Activated gamma-delta T cell treated with Interleukin-2 at 50 U/mL for 16 hours (primary cell): ENCODE results near the gene YWHAE.
A peak's percentile ranks its signal among the peaks of the same experiment; 100 is the strongest.
"Not testable (repeated sequence)": the region's sequence is repeated elsewhere in the genome, so short reads cannot be mapped to it uniquely, and the experiment has no call there.

ENCODE experiments used
- DNase-seq: peaks from one replicate; pipeline ENCODE4 v3.0.0-alpha.2; 2020

The YWHAE gene

DNA sequence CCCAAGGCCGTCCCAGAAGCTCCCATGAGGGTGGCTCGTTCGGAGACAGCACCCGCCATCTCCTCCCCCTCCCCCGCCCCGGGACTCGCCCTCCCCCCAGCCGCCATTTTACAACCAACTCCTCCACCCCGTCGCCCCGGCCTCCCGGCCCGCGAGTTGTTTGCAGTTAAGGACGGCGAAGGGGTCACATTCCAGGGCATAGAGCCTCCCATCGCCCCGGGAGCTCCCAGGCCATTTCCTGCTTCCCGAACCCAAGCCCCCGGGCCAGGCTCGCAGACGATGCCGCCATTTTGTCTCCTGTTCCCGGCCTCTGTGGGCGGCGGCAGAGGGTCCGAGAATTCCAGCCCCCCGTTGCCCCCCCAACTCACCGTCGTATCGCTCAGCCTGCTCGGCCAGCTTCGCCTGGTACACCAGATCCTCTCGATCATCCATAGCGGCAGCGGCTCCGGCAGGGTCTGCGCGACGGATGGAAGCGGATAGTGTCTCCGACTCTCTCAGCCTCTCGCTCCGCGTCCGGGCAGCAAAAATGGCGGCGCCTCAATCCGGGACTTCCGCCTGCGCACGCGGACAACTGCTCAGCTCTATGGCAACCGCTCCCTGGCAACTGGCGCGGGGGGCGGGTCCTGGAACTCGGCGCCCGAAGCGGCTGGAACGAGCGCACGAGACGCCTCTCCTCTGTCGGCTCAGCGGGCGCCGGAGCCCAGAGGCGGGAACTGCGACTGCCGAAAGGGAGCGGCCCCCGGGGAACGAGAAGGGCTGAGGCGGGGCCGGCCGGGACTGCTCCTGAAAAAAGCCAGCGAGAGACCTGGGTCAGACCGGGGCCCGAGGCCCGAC is at the start of gene YWHAE:
TSS of gene YWHAE (minus strand) at position 544 of the 834 bp plus-strand sequence. CDS start at position 432, 112 bp downstream.
- DNase-seq: peak; percentile 95

DNA sequence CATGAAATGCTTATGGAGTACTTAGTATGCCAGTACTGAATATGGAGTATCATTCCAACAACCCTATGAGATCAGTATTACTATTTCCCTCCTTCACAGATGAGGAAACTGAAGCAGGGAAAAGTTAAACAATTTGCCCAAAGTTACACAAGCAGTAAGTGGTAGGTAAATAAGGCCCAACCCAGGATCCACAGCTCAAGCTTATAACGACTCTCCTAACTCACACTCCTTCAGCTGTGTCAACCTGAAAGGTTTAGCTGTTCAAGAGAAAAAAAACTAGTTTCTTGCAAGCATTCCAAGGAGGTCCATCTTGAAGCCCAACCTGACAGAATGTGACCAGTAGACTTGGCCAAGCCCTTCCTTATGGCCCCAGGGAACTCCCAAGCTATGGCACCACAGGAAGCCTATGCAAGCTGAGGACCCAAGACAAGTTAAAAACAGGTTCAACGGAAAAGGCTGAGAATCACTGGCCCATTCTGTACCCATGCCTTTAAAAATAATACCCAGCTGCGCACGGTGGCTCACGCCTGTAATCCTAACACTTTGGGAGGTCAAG is 49.5 kb upstream of the YWHAE start:
- no peak for DNase-seq

DNA sequence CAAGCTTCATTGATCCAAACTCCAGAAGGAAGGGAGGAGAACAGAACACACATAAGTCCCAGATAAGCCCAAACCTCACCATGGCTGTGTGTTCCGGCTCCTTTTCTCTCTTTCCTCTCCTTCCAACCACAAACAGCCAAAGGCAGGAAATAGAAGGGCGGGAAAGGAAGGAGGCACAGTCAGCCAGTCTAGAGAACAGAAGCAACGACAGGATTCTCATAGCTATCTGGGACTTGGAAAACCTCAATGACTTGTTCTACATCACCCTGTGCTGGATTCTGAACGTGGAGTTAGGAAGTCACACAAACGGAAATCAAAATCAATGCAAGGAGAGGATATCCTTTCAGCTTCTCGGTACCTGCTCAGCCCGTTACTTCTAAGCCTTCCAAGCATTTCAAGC is 47.0 kb upstream of the YWHAE start:
- no peak for DNase-seq

DNA sequence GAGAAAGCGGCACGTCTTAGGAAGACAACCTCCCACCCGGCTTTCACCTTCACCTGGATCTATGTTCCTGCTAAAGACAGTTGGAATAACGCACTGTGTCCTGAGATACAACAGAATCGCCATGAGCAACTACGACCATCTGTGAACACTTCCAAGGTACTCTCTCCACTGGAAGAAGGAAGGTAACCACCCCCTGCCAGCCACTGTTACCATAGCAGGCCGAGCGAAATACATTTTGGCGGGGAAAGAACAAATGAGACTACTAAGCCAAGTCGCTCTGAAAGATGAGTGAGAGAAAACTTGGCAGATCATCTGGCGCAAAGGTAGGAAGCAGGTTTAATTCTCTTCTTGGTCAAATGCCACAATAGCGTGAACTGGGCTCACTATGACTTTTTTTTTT is 46.2 kb upstream of the YWHAE start:
- no peak for DNase-seq

DNA sequence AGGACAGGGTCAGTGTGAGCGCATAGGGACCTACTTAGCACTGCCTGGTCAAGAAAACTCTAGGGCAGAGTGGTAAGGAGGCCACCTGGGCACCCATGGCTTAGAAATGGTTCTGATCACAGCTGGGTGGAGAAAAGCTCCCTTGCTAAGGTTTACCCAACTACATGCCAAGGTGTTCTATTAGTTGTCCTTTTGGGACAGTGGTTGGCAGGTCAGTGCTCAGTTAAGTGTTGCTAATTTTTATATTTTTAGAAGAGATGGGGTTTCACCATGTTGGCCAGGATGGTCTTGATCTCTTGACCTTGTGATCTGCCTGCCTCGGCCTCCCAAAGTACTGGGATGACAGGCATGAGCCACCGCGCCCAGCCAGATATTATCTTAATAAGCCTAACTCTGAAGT is 45.7 kb upstream of the YWHAE start:
- DNase-seq: not testable (repeated sequence)

DNA sequence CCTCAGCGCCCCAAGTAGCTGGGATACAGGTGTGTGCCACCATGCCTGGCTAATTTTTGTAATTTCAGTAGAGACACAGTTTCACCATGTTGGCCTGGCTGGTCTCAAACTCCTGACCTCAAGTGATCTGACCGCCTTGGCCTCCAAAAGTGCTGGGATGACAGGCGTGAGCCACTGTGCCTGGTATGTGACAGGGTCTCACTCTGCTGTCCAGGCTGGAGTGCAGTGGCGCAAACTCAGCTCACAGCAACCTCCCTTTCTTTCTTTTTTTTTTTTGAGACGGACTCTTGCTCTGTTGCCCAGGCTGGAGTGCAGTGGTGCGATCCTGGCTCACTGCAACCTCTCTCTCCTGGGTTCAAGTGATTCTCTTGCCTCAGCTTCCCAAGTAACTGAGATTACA is 42.7 kb upstream of the YWHAE start:
- not testable (repeated sequence) for DNase-seq

DNA sequence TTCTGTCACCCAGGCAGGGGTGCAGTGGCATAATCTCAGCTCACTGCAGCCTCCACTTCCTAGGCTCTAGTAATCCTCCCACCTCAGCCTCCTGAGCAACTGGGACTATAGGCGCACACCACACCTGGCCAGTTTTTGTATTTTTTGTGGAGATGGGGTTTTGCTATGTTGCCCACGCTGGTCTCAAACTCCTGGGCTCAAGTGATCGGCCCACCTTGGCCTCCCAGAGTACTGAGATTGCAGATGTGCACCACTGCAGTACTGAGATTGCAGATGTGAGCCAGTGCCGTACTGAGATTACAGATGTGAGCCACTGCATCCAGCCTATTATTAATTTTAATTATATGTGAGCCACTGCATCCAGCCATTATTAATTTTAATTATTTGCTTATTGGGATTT is 42.2 kb upstream of the YWHAE start:
- DNase-seq: no peak

DNA sequence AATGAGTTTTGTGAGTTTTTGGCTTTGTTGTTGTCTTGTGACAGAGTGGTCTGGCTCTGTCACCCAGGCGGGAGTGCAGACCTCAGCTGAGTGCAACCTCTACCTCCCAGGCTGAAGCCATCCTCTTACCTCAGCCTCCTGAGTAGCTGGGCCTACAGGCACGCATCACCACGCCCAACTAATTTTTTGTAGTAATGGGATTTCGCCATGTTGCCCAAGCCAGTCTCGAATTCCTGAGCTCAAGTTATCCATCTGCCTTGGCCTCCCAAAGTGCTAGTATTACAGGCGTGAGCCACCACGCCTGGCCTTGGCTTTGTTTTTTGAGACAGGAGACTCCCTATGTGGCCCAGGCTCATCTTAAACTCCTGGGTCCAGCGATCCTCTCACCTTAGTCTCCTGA is 40.9 kb upstream of the YWHAE start:
- no peak for DNase-seq

DNA sequence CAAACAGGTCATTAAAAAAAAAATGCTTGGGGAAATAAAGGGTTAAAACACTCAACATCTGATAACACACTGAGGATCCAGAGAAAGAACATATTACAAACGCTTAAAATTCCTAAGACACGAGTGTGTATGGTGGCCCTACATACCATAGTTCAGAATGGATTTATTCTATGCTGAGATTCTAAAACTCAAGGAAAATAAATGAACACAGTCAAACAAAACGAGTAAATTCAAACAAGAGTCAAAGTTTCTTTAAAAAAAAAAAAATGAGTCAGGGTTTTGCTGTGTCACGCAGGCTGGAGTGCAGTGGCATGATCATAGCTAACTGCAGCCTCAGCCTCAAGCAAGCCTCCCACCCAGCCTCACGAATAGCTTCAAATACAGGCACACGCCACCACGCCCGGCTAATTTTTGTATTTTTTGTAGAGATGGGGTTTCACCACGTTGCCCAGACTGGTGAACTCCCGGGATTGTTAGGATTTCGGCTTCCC is 38.6 kb upstream of the YWHAE start:
- DNase-seq: no peak

DNA sequence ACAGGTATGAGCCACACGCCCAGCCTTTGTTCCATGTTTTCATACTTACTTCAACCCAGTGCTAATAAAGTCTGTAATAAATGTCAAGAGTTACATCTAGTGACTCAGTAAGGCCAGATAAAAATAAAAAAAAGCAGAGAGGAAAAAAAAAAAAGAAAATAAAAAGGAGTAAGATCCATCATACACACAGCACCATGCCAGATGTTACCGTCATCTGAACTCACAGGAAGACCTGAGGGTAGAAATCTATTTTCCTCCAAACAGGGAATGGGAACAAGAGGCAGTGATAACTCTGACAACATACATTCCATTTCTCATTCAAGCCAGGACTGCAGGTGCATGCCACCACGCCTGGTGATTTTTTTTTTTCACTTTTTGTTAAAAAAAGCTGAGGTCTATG is 35.3 kb upstream of the YWHAE start:
- no peak for DNase-seq

DNA sequence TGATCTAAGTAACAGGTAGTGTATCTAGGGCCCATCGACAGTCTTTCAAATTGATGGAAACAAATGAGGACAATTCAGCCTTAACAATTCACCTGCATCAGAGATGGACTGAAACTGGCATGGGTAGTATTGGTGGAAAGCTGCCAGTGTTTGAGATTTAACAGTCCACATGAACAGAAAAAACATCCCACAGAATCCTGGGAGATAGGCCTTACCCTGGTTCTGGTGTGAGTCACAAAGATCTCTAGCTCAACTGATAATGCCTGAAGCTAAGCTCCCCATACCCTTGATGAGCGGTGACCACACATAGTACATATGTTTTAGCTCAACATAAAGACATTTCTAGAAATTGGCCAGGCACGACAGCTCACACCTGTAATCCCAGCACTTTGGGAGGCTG is 34.1 kb upstream of the YWHAE start:
- no peak for DNase-seq

DNA sequence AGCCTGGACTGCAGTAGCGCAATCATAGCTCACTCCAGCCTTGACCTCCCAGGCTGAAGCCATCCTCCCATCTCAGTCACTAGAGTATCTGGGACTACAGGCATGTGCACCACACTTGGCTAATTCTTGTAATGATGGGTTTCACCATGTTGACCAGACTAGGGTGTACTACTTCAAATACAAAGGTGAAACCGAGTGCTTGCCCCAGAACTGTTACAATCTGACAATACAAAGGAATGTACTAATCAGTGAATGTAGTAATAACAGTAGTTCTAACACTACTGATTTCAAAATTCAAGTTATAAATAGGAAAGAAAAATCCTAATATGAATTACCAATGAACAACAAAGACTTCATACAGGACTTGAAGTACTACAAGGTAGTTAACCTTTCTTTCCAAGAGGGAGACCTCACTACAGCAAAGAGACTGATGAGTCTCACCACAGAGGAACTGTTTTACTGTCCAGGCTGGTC is 31.6 kb upstream of the YWHAE start:
- no peak for DNase-seq

DNA sequence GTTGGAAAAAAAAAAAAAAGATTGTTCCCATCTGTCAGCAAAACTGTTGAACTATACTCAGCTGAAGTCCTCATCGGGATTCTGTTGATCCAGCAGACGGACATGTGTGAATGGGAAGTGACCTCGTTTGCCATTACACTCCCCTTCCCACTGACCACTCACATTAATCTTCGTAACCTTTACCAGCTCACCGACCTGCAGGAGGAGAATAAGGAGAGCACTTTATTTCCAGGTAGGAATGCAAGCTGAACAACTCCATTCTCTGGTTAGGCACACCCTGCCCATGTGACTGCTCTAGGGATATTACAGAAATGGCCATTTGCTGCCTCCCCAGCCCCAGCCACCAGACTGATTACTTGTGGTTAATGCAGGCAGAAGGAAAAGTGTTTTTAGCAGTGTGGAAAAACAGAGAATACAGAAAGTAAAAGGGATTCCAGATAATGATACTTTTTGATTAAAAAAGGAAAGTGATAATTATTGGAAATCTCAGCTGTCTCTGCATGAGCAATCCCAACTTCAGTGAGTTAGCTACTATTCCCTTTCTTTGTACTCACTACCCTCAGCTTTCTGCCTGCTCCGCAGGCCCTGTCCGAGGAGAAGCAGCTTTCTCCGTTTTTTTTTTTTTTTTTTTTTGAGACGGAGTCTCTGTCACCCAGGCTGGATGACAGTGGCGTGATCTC is 23.6 kb upstream of the YWHAE start:
- DNase-seq: no peak

DNA sequence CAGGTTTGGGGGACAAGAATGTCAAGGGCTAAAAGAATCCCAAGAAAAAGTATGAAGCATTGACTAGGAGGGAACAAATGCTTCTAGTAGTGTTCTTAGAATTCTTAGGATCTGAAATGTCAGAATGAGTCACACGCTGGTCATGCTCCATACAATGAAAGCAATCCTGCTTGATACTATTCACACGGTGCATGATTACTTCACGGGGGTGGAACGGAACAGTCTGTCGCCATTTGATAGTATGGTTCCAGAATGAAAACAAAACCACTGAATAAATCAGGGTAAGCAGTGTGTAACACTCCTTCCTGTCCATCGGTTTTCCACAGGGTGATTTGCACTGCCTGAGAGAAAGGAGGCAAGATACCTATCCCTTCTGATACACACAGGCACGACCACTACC is 22.9 kb upstream of the YWHAE start:
- DNase-seq: no peak

DNA sequence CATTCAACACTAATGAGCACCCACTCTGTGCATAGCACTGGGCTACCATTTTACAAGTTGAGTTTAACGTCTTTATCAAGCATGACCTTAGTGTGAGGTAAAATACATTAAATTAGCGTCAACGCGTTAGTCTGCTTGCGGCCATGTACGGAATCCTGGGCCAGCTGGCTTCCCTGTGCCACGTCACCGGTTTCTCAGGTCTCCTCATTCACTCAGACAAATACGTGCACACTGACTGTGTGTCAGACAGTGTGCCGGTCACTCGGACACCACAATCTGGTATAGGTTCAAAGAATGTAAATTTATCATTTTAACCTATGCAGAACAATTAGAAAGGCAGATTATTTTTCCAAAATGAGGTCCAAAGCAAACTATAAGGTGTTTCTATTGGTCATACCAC is 21.4 kb upstream of the YWHAE start:
- DNase-seq: no peak

DNA sequence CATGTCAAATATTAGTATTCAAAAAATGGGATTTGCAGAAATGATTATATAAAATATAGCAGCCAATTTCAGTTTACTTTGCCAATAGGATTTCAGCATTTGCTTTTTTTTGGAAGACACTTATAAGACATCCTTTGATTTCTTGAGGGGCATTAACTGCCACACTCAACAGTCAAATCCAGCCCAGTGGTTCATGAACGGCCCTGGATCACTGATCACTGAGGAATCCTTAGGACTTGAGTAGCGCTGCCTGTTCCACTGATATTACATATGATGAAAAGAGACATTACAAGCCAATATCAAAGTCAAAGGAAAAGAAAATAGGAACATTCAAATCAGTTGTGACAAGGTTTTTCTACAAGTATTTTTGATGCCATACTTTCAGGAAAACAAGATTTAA is 21.0 kb upstream of the YWHAE start:
- DNase-seq: no peak

DNA sequence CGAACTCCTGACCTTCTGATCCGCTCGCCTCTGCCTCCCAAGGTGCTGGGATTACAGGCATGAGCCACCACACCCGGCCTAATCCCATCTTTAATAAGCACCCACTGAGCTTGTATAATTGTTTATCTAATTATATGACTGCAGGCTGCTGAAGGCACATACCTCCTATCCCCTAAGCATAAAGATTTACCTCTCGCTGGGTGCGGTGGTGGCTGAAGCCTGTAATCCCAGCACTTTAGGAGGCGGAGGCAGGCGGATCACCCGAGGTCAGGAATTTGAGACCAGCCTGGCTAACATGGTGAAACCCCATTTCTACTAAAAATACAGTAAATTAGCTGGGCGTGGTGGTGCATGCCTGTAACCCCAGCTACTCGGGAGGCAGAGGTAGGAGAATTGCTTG is 20.1 kb upstream of the YWHAE start:
- DNase-seq: no peak

DNA sequence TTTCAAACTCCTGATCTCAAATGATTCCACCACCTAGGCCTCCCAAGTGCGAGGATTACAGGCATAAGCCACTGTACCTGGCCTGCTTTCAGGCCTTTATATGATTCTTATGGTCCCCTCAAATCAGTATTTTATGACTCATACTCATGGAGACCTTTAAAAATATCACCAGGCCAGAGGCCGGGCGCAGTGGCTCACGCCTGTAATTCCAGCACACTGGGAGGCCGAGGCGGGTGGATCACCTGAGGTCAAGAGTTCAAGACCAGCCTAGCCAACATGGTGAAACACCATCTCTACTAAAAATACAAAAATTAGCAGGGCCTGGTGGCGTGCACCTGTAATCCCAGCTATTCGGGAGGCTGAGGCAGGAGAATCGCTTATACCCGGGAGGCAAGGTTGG is 18.5 kb upstream of the YWHAE start:
- not testable (repeated sequence) for DNase-seq

DNA sequence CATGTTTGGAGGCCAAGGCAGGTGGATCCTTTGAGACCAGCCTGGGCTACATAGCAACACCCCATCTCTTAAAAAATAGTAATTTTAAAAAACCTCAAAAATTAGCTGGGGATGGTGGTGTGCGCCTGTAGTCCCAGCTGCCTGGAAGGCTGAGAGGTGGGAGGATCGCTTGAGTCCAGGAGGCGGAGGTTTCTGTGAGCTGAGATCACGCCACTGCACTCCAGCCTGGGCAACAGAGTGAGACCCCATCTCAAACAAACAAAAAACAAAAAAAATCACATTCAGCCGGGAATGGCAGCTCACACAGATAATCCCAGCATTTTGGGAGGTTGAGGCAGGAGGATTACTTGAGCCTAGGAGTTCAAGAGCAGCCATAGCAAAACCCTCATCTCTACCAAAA is 16.4 kb upstream of the YWHAE start:
- DNase-seq: no peak

DNA sequence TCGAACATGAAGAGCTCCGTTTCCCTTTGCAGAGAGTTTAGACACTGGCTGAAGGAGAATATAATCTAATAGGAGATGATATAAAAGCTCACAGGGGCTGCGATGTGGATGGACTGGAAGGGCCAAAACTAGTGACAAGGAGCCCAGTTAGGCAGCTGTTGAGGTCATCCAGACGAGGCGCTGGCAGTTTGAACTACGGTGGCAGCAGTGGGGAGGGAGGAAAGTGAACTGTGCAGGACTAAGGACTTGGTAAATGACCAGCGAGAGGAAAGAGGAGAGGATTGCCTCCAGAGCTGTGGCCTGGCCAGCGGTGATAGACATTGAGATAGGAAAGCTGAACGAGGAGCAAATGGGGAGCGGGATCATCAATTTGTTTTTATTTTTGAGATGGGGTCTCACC is 14.6 kb upstream of the YWHAE start:
- DNase-seq: no peak

DNA sequence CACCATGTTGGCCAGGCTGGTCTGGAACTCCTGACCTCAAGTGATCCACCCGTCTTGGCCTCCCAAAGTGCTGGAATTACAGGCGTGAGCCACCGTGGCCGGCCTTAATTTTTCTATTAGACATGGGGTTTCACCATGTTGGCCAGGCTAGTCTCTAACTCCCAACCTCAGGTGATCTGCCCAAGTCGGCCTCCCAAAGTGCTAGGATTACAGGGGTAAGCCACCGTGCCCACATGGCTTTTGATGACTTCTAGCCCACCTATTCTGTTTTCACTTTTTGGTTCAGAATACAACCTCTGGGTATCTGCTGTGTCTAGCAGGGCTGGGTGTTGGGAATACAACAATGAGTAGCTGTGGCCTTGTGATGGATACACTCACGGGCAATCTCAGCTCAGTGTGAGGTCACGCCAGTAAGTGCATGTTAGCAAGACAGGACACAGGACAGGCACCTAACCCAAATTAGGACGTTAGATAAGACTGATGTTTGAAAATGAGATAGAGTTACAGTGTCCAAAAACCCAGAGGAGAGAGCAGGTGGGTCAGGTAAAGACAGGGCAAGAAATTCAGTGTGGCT is 14.1 kb upstream of the YWHAE start:
- no peak for DNase-seq

DNA sequence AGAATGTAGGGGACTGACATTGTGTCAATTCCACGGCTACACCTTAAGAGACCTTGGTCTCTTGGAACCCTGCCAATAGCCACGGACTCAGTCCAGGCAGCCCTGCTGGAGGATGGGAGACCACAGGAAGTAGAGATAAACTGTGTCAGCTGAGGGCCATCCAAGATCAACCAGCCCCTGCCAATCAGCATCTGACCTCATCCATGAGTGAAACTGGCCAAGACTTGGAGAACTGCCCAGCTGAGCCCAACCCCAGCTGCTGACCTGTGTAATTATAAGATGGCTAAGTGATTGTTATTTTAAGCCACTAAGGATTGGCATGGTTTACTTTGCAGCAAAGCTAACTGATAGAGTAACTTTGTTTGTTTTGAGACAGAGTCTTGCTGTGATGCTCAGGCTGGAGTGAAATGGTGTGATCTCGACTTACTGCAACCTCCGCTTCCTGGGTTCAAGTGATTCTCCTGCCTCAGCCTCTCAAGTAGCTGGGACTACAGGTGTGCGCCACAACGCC is 13.3 kb upstream of the YWHAE start:
- no peak for DNase-seq
